T-helper 1 cell (primary cell): ENCODE measurements around the gene MLH3.

Source experiments
- DNase-seq, 5 donors: peaks; one replicate each; pipeline ENCODE4 v3.0.0-alpha.2; 2012 to 2020

MLH3 gene

GRCh38 chr14:74983343-74983742, 67.9 kb downstream of the MLH3 start:
- DNase-seq: no peak

DNA sequence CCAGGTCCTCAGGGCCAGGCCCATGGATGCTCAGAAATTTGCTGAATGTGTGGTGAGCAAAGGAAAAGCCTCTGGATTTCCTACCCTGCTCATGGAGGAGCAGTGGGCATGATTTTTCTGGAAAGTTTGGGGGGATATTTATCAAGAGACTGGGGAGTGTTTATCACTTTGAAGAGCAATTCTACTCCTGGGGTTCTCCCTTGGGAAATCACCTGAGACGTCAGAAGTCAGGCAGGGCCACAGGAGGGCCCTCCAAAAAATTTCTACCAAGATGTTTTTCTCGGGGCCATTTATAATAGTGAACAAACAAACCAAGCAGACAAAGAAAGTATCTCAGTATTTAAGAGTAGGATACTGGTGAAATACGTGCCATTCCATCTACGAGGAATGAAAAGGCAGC, 68.6 kb downstream of the MLH3 start:
- DNase-seq: no peak

DNA sequence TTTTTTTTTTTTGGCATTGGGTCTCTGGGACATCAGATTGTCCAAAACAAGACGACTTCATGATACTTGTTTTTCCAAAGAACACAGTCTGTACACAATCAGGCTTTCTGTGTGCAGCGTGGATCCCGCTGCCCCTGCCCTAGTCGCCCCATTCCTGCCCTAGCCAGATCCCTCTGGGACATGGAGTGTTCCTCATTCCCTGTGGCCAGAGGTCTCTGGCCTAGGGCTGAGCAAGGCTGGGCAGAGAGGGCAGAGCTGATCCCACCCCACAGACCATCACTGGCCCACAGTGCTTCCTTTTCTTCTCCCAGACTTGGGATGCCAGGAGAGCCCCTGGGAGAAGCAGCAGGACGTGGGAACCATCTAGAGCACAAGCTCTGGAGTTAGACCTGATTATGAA, 69.4 kb downstream of the MLH3 start:
- no peak for DNase-seq

DNA sequence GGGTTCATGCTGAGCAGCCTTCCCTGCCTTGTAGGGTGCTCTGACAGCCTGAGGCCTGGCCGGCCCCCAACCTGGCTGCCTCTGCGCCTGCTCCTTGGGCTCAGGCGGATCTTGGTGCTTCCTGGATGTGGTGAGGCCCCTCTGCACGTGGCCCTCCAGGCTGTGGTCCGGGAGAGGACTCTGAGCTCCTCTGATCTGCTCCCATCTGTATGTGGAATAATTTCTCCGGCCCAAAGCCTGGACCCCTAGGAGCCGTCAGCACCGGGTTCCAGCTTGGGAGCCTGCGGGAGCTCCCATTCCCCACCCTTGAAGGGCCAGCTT, 69.8 kb downstream of the MLH3 start:
- no peak for DNase-seq

DNA sequence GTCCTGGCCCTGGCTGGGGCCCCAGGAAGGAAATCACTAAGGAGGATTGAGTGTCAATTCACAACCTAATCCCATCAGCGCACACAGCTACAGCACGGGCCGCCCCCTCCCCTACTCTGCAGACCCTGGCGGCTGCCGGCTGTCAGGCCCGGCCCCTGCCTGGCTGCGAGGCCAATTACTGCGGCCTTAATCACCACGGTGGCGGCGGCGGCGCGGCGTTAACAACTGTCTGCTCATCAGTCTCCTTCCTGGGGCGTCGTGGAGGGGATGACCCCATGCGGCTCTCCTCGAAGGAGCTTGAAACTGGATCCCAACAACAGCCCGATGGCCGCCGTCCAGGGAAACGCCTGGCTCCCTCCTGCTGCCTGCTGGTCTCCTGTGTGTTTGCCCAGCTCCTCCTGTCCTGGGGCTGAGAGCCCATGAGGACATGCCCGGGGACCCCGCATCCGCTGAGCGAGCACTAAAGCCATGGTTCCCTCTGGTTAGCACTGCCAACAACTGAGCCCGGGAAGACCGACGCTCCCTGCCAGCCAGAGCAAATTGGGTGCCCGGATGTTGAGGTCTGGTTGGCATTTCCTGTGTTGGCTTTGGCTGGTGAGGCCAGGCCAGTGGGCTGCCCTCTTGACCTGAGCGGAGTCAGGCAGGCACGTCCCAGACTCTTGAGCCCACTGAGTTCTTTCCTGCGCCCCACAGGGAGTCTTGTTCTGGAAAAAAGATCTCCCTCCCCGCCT, 70.4 kb downstream of the MLH3 start:
- no peak for DNase-seq

- no peak for DNase-seq
Measured at GRCh38 chr14:74980398-74980730, 70.9 kb downstream of the MLH3 start.

DNA sequence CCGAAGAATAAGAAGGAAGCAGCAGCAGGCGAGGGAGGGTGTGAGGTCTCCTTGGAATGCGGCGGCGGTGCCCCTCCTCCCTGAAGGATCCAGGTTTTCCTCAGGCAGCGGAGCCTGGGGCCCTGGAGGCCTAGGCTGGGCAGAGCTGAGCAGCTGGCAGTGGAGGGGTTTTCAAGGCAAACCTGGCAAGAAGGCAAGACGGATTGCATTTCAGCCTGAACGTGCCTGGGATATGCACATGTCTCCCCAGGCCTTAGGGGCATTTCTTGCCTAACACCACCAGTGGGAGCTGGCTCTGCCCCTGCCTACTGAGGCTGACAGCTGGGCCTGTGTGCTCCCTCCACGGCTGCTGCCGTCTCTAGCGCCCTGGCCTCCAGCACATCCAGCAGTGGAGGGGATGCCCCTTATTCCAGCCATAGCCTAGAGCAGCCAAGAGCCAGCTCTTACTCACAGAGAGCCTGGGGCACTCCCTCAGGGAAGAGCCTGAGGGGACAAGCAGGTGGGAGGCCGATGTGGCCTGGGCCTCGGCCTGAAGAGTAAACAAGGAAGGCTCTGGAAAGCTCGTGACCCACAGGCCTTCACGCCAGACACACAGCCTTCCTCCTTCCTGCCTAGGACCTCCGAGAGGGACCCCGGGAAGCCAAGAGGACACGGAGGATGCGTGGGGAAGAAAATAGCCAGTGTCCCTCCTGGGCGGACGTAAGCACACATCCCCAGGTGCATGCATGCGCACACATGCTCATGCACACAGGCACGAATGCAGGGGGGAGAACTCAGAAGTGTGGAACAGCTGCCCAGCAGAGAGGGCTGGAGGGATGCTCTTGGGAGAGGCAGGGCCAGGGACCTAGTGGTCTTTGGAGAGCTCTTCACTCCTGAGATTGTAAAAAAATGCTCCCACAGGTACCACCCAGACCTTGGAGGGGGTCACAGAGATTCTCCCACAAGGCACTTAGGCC, 71.5 kb downstream of the MLH3 start:
- no peak for DNase-seq

DNA sequence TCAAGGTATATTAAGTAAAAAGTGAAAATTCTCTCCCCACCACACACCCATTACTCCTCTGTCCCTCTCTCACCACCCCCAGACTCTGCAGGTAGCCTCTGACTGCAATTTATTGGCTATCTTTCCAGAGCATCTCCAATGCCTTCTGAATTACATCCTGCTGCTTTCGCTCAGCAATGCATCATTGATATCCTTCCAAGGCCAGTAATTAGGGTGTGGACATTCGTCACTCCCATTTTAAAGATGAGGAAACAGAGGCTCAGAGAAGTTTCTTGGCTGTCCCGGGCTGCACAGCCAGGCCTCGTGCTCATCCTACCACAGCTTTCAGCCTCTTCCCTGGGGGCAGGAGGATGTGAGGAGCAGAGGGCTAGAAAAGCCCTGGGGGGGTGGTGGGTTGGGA, 72.2 kb downstream of the MLH3 start:
- no peak for DNase-seq

DNA sequence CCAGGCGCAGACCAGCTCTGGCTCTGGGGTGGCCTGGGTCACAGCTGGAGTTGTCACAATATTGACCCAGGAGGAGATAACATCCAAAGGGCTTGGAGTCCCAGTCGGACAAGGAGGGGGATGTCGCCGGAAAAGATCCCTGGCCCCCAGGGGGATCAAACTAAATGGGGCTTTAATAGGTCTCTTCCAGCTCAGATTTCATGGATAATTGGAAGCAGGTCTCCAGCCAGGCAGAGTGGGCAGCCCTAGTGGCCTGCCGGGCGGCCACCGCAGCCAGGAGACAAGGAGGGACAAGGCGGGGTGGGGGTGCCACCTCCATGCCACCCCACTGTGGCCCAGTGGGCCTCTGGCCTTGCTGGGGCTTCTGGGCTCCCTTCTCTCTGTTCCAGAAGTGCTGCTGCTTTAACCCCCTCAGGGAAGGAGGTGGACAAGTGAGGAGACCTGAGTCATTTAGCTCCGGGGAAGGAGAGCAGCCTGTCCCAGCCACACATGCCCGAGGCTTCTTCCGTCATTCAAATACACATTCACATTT, 72.8 kb downstream of the MLH3 start:
- no peak for DNase-seq

DNA sequence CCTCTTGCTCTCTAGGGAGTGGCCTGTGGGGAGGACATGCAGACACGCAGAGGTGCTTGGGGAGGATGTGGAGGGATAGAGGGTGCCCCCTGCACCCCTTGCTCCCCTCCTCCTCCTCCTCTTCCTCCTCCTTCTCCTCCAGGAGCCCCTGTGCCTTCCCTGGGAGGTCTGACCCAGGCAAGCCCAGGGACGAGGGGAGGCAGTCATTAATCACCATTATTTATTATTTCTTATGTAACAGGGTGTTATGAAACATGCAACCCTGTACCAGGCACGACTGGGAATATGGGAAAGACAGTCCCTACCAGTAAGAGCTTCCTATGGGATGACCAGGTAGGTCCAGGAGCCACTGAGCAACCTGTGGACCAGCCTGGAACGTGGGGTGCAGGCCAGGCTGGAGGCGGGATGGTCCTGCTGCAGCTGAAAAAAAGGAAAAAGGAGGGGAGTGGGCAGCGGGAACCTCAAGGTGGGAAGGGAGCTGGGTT, 73.3 kb downstream of the MLH3 start:
- DNase-seq: no peak

GRCh38 chr14:74977164-74977900, 73.9 kb downstream of the MLH3 start:
- DNase-seq: no peak

- DNase-seq: no peak
Measured at GRCh38 chr14:74976264-74977113, 74.8 kb downstream of the MLH3 start.

DNA sequence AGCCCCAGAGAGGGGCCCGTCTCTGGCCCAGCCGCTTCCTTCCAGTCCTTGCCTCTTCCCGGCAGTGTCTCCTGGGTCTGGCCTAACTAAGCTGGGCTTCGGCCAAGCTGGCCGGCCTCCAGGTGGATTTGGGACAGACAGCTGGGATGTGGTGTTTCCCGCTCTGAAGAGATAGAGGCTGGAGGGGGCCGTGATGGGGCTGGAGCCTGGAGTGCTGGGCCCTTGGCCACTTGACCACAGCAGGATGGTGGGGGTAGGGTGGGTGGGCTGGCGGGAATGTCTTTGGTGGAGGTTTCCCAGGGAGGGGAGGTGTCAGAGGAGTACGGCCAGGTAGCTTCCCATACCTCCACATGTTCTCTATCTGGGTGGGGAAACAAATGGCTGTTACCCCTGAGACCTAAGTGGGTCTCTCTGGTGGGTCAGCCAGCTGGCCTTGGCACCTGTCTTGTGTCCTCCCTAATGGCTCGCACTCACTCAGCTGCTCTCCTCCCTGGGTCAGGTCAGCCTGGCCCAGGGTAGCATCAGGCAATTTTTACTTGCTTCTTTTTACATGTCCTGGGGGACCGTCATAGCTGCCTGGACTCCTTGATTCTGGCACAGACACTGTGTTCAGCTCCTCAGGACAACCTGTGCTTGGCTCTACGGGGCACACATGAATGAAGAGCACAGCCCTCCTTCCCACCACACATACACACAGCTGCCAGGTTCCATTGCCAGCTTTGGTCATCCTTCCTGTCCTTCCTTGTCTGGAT, 76.0 kb downstream of the MLH3 start:
- DNase-seq: no peak

- no peak for DNase-seq
Measured at GRCh38 chr14:74974364-74975058, 76.8 kb downstream of the MLH3 start.

GRCh38 chr14:74973905-74974363, 77.3 kb downstream of the MLH3 start:
- no peak for DNase-seq

DNA sequence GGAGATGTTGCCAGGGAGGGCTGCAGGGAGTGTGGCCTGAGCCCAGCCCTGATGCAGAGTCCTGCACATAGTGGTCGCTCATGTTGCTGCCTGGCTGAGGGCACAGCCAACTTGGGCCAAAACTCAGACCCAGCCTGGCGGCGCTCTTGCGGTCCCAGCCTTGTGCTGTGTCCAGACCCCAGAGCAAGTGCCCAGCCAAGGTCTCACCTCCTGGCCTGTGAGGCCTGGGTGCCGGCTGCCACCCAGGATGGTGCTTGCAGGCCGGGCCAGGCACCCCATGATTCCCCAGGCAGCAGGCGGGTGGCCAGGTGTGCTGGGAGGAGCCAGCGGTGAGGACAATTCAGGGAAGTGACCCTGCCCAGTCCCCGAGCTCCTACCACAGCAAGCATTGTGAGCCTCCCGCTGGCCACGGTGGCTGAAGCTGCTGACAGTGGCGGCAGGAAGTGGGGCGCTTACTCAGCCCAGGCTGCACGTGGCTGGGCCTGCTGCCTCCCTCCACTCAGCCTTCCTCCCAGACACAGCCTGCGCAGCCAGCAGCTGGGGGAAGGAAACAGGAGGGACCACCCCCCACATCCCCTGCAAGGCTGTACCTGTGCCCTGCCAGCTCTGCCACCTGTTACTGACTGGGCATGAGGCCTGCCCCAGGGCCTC, 78.1 kb downstream of the MLH3 start:
- DNase-seq: peak in 1 of 5 donors; percentile 30

DNA sequence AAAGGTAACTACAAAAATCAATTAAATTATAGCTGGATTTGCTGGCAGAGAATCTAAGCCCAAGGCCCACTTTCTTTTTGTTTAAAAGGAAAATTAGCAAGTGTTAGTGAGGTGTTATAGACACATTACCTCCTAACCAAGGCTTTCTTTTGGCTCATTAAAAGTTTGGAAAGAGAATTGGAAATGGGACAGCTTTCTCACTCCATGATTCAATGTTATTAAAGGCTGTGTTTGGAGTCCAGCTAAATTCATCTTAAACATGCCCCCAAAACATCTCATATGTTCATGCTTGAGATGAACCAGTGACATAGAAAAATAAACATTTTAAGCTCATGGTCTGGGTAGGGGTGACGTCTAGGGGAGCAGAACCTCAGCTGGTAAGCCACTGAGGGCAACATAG, 82.5 kb downstream of the MLH3 start:
- no peak for DNase-seq

DNA sequence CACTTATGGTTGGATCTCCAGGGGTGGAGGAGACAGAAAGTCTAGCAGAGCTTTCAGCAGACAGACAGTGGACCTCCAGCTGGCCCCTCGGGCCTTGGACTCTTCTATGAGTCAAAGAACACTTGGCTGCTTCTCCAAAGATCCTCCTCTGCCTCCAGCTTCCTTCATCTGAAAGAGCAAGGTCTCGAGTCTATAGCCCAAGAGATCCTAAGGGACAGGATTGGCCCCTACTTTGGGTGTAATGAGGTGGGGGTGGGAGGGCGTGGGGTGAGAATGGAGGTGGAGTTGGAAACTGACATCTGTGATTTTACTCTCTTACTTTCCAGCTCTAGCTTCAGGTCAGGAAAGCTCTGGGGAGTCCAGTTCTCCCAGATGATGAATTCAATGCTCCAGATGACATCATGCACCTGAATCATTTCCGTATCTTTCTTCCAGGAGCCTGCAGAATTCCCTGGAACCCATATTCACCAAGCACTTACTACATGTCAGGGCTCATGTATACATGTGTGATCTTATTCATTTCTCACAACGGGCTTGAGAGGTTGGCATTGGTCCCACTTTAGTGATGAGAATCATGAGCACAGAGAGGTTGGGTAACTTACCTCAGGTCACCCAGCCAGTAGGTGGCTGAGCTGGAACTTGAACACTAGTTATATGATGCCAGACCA, 85.6 kb downstream of the MLH3 start:
- DNase-seq: no peak

DNA sequence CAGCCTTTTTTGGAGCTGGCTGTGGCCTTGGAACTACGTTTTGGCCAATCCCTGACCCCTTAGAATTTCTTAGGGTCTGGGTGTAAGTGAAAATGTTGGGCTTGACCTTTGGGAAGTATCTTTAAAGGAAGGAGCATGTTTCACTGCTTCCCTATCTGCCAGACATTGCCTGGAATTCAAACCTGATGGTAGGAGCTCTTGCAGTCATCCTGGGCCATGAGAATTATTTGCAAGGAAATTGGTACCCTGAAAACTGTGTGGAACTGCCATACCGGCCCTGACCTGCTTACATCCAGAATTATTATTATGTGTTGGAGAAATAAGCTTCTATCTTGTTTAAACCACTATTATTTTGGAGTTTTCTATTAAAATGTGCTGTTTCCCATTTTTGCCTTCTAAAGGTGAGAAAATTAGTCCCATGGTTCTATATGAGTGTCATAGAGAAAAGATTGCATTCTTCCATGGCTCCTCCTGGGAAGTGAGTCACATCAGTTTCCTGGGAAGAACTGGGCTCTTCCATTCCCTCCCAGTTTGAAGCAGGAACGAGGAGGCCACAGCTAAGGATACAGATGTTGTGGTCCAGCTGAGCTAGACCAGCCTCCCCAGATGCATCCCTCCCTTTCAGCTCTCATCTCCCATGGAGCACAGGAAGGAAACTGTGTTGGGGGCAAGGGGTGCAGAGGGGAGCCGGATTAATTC, 86.3 kb downstream of the MLH3 start:
- no peak for DNase-seq
